Nephron (organoid): ENCODE results near the gene C11orf21.

Experiments used
- H3K27ac Mint-ChIP-seq, 3 experiments: 2 replicates each; pipeline ENCODE4 v1.8.0; 2020; ENCODE audit warnings: mixed read lengths in 3 of 3, mild to moderate bottlenecking in 2 of 3, moderate library complexity in 1 of 3
- H3K27me3 Mint-ChIP-seq: 2 replicates; pipeline ENCODE4 v1.8.0; 2021; ENCODE audit warnings: low read depth, mild to moderate bottlenecking, moderate library complexity, mixed read lengths
- H3K36me3 Mint-ChIP-seq: 2 replicates; pipeline ENCODE4 v1.8.0; 2020; ENCODE audit warnings: low read depth, mixed read lengths
- H3K4me1 Mint-ChIP-seq: 2 replicates; pipeline ENCODE4 v1.8.0; 2020; ENCODE audit warnings: mixed read lengths
- H3K4me3 Mint-ChIP-seq, 3 experiments: 2 replicates each; pipeline ENCODE4 v1.8.0; 2020; ENCODE audit warnings: mild to moderate bottlenecking in 3 of 3, mixed read lengths in 3 of 3, moderate library complexity in 2 of 3
- H3K9me3 Mint-ChIP-seq: 2 replicates; pipeline ENCODE4 v1.8.0; 2020; ENCODE audit warnings: mixed read lengths
- CTCF ChIP-seq, 3 experiments: fragments of 200-600 bp; sonication (generic); IDR thresholded peaks; one replicate each; pipeline ENCODE4 v1.5.0; 2021; ENCODE audit warnings: antibody characterized with exemption in 3 of 3; ENCODE audit not compliant: unreplicated experiment in 3 of 3

C11orf21 gene

DNA sequence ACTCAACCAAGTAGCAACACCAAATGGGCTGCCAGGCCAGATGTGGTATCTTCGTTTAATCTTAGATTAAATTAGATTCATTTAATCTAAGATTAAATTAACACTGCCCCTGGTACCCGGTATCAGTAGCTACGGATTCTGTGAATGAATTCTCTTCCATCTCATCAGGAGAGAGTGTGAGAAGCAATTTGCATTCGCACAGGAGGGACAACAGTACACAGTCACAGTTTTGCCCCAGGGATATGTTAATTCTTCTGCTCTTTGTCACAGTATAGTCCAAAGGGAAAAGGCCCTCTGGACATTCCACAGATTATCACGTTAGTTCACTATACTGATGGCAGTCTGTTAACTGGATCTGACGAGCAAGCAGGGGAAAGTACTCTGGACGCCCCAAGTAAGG lies 54.2 kb downstream of the C11orf21 start:
- TF ChIP-seq CTCF (IDR thresholded peaks at IDR 0.05; ENCODE audit: unreplicated experiment in 3 of 3): no peak
- no peak overlapping the region for H3K27ac Mint-ChIP-seq
- no peaks in the 10 kb centered on the region for H3K4me1 Mint-ChIP-seq
- peaks cover 15% of the 10 kb centered on the region for H3K27me3 Mint-ChIP-seq
- peaks cover 17% of the 10 kb centered on the region for H3K9me3 Mint-ChIP-seq
- no peaks in the 10 kb centered on the region for H3K36me3 Mint-ChIP-seq
- H3K4me3 Mint-ChIP-seq: no peak overlapping the region
